ENCODE results near the gene RNLS. TPM values are rescaled to one million over a fixed set of nuclear protein-coding genes. Genes with fewer than 3 reads are reported as not detected.

Gene RNLS
- total and polyA plus RNA-seq, 7 donors, result 3.9 to 19.2 (median 8.8) TPM

GRCh38 chr10:88289342-88289741, 293.8 kb downstream of the RNLS start:
- H3K9me3 ChIP-seq, result no peaks in the 10 kb centered on the region
- H3K4me1 ChIP-seq, result no peaks in the 10 kb centered on the region
- H3K27ac ChIP-seq, result no peak overlapping the region
- intact Hi-C loops (cut with DNase I), result no loop called here
- no peak for DNase-seq
- H3K4me3 ChIP-seq, result no peak overlapping the region
- H3K36me3 ChIP-seq, result no peaks in the 10 kb centered on the region
- no peaks in the 10 kb centered on the region for H3K27me3 ChIP-seq
- no peak for TF ChIP-seq POLR2A (IDR thresholded peaks at IDR 0.05)
- TF ChIP-seq EP300 (IDR thresholded peaks at IDR 0.05), result no peak
- no peak for TF ChIP-seq CTCF (IDR thresholded peaks at IDR 0.05)
- TF ChIP-seq POLR2AphosphoS5 (IDR thresholded peaks at IDR 0.05), result no peak

DNA sequence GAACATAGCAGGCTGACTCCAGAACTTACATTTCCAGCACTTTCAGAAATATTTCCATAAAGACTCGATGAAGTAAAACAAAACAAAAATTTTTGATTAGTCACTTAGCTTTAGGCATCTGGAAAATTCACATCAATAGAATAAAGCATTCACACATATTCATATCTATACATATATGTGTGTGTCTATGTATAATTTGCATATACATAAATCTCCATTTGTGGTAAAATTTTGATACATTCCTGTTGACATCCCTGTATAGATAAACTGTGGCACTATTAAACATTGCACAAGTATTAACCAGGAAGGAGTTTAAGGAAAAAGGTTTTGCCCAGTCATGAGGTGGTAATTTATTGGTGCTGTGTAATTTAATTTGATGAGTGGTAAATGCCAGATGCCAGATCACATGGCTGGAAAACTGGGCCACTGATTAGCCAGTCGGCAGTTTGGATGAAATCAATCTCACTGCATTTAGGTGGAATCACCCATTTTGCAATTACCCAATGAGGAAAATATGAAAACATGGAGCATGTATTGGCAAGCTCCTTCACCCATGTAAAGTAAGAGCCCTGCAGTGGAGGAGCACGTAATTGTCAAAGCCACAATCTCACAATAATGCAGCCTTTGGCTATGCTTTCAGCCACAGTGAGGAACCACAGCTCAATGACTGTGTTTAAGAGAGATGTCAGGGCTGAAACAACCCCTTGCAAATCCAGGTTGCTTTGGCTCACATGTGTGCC, 294.6 kb downstream of the RNLS start:
- TF ChIP-seq CTCF (IDR thresholded peaks at IDR 0.05), result no peak
- no peak for TF ChIP-seq EP300 (IDR thresholded peaks at IDR 0.05)
- no peak for TF ChIP-seq POLR2A (IDR thresholded peaks at IDR 0.05)
- TF ChIP-seq POLR2AphosphoS5 (IDR thresholded peaks at IDR 0.05), result no peak
- no peak overlapping the region for H3K27ac ChIP-seq

GRCh38 chr10:88286030-88286429, 297.1 kb downstream of the RNLS start:
- no peaks in the 10 kb centered on the region for H3K36me3 ChIP-seq
- no peaks in the 10 kb centered on the region for H3K9me3 ChIP-seq
- intact Hi-C loops (cut with DNase I), result no loop called here
- no peak for DNase-seq
- H3K27me3 ChIP-seq, result no peaks in the 10 kb centered on the region
- H3K27ac ChIP-seq, result no peak overlapping the region
- WGBS, 2 donors, result 94 to 97% methylated on average over 1 of the region's 1 CpG
- H3K4me1 ChIP-seq, result peaks cover 0 to 17% (median 10%) of the 10 kb centered on the region in 4 donors
- H3K4me3 ChIP-seq, result no peak overlapping the region
- TF ChIP-seq EP300 (IDR thresholded peaks at IDR 0.05) (no peak), CTCF (IDR thresholded peaks at IDR 0.05) (no peak), POLR2AphosphoS5 (IDR thresholded peaks at IDR 0.05) (no peak), POLR2A (IDR thresholded peaks at IDR 0.05) (no peak)

More for the DNA sequence above, 294.6 kb downstream of the RNLS start:
- Histone ChIP-seq H3K36me3 (no peaks in the 10 kb centered on the region), H3K4me3 (no peak overlapping the region), H3K27me3 (no peaks in the 10 kb centered on the region), H3K4me1 (no peaks in the 10 kb centered on the region), H3K9me3 (no peaks in the 10 kb centered on the region)
- intact Hi-C loops (cut with DNase I), result no loop called here
- 69 to 79% methylated on average over 3 of the region's 3 CpGs for WGBS, 2 donors
- DNase-seq, result no peak

GRCh38 chr10:88281592-88282347, 301.3 kb downstream of the RNLS start:
- Histone ChIP-seq H3K27me3 (no peaks in the 10 kb centered on the region), H3K36me3 (no peaks in the 10 kb centered on the region), H3K4me1 (peaks cover 0 to 17% (median 10%) of the 10 kb centered on the region in 4 donors), H3K9me3 (no peaks in the 10 kb centered on the region), H3K27ac (peak overlapping the region in 3 of 4 donors; percentile 1 to 54 (median 5)), H3K4me3 (peak overlapping the region in 1 of 4 donors; percentile 13)
- 77 to 81% methylated on average over 6 of the region's 6 CpGs for WGBS, 2 donors
- peak in 1 of 4 donors; percentile 20 for TF ChIP-seq POLR2AphosphoS5 (IDR thresholded peaks at IDR 0.05)
- no peak for TF ChIP-seq POLR2A (IDR thresholded peaks at IDR 0.05)
- no peak for DNase-seq
- intact Hi-C loops (cut with DNase I), result no loop called here

DNA sequence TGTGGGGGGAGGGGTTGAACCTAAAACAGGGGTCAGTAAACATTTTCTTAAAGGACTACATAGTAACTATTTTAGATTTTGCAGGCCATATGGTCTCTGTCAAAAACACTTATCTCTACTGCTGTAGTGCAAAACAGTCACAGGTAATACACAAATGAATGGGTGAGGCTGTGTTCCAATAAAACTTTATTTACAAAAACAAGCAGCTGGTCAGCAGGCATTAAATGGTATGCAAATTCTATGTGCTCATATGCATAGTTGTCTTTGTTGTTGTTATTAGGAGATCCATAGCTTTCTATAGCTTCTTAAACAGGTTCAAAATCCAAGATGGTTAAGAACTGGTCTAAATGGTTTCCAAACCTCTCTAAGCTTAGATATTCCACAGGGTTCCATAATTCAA, 302.6 kb downstream of the RNLS start:
- intact Hi-C loops (cut with DNase I), result no loop called here
- H3K27ac ChIP-seq, result no peak overlapping the region

More for the DNA sequence above, 302.6 kb downstream of the RNLS start:
- Histone ChIP-seq H3K9me3 (no peaks in the 10 kb centered on the region), H3K27me3 (no peaks in the 10 kb centered on the region), H3K4me1 (peaks cover 0 to 17% (median 10%) of the 10 kb centered on the region in 4 donors), H3K4me3 (no peak overlapping the region), H3K36me3 (no peaks in the 10 kb centered on the region)
- TF ChIP-seq POLR2AphosphoS5 (IDR thresholded peaks at IDR 0.05), result no peak
- no peak for TF ChIP-seq POLR2A (IDR thresholded peaks at IDR 0.05)
- DNase-seq, result no peak

All from sigmoid colon (tissue), 7 donors.